HG03159 (cell line): Measurements from ENCODE around the gene MRPL39.

ENCODE experiments used
- ATAC-seq: cut with Tn5 transposase; IDR thresholded peaks from one replicate; pipeline ENCODE4 v1.9.1; 2021; ENCODE audit warnings: mild to moderate bottlenecking, moderate library complexity; ENCODE audit not compliant: unreplicated experiment

Gene MRPL39

GRCh38 chr21:25541042-25541441 is 66.2 kb downstream of the MRPL39 start:
- no peak for ATAC-seq

- no peak for ATAC-seq
Measured at GRCh38 chr21:25539606-25540005, 67.7 kb downstream of the MRPL39 start.

- no peak for ATAC-seq
Measured at GRCh38 chr21:25537174-25537573, 70.1 kb downstream of the MRPL39 start.

- ATAC-seq, result no peak
Measured at GRCh38 chr21:25536752-25537151, 70.5 kb downstream of the MRPL39 start.

- no peak for ATAC-seq
Measured at GRCh38 chr21:25535849-25536248, 71.4 kb downstream of the MRPL39 start.
